GM18909 (cell line): ENCODE measurements around the gene PCSK4.
A peak's percentile ranks its signal among the peaks of the same experiment; 100 is the strongest.
"Not testable (repeated sequence)": the region's sequence is repeated elsewhere in the genome, so short reads cannot be mapped to it uniquely, and the experiment has no call there.

Experiments used
- ATAC-seq: cut with Tn5 transposase; IDR thresholded peaks from one replicate; pipeline ENCODE4 v1.9.1; 2021; ENCODE audit warnings: mild to moderate bottlenecking; ENCODE audit not compliant: unreplicated experiment, poor library complexity

Gene PCSK4

GRCh38 chr19:1490311-1491113, at the start of gene PCSK4:
Gene PCSK4 (minus strand): TSS chr19:1490350. CDS start chr19:1490346, 4 bp downstream.
- peak; percentile 77 for ATAC-seq

GRCh38 chr19:1539749-1540148, 49.6 kb upstream of the PCSK4 start:
- not testable (repeated sequence) for ATAC-seq

- ATAC-seq = no peak
These were observed 48.8 kb upstream of the PCSK4 start for GRCh38 chr19:1538978-1539377.

- ATAC-seq = not testable (repeated sequence)
These were observed 45.5 kb upstream of the PCSK4 start for GRCh38 chr19:1535699-1536098.

- no peak for ATAC-seq
These were observed 44.8 kb upstream of the PCSK4 start for GRCh38 chr19:1534972-1535371.

GRCh38 chr19:1533510-1534150, 43.5 kb upstream of the PCSK4 start:
- ATAC-seq = no peak

GRCh38 chr19:1532003-1532402, 41.9 kb upstream of the PCSK4 start:
- no peak for ATAC-seq

- ATAC-seq = no peak
These were observed 41.4 kb upstream of the PCSK4 start for GRCh38 chr19:1531587-1531986.

GRCh38 chr19:1530856-1531255, 40.7 kb upstream of the PCSK4 start:
- ATAC-seq = not testable (repeated sequence)

- no peak for ATAC-seq
These were observed 39.3 kb upstream of the PCSK4 start for GRCh38 chr19:1529430-1529816.

GRCh38 chr19:1528596-1529429, 38.7 kb upstream of the PCSK4 start:
- ATAC-seq = no peak

- ATAC-seq = no peak
These were observed 37.6 kb upstream of the PCSK4 start for GRCh38 chr19:1527650-1528309.

GRCh38 chr19:1526979-1527649, 37.0 kb upstream of the PCSK4 start:
- ATAC-seq = no peak

GRCh38 chr19:1526066-1526778, 36.1 kb upstream of the PCSK4 start:
- ATAC-seq = no peak

GRCh38 chr19:1525343-1525742, 35.2 kb upstream of the PCSK4 start:
- ATAC-seq = no peak

GRCh38 chr19:1524972-1525325, 34.8 kb upstream of the PCSK4 start:
- ATAC-seq = no peak

GRCh38 chr19:1524287-1524971, 34.3 kb upstream of the PCSK4 start:
- ATAC-seq = no peak

- no peak for ATAC-seq
These were observed 33.5 kb upstream of the PCSK4 start, which contains the start of gene PLK5 for GRCh38 chr19:1523412-1524286. Gene PLK5 (plus strand): TSS chr19:1524077. CDS start chr19:1526997, 2,920 bp downstream.
